HG02763 (cell line): Measurements from ENCODE around the gene SLC46A2.

ENCODE experiments used
- ATAC-seq: cut with Tn5 transposase; IDR thresholded peaks from one replicate; pipeline ENCODE4 v1.9.1; 2021; ENCODE audit warnings: mild to moderate bottlenecking, moderate library complexity; ENCODE audit not compliant: unreplicated experiment

SLC46A2 gene

GRCh38 chr9:112886351-112886750 is 4.3 kb downstream of the SLC46A2 start:
- no peak for ATAC-seq

GRCh38 chr9:112885324-112885723 is 5.4 kb downstream of the SLC46A2 start:
- no peak for ATAC-seq

GRCh38 chr9:112884721-112885120 is 6.0 kb downstream of the SLC46A2 start:
- no peak for ATAC-seq

- ATAC-seq, result no peak
Measured at GRCh38 chr9:112884101-112884500, 6.6 kb downstream of the SLC46A2 start.

GRCh38 chr9:112881331-112881730 is 9.3 kb downstream of the SLC46A2 start:
- no peak for ATAC-seq

- ATAC-seq, result no peak
Measured at GRCh38 chr9:112880650-112881049, 10.0 kb downstream of the SLC46A2 start.

- no peak for ATAC-seq
Measured at GRCh38 chr9:112878752-112879151, 11.9 kb downstream of the SLC46A2 start.

GRCh38 chr9:112873773-112874405 is 16.8 kb downstream of the SLC46A2 start:
- no peak for ATAC-seq

- no peak for ATAC-seq
Measured at GRCh38 chr9:112872019-112872418, 18.7 kb downstream of the SLC46A2 start.

GRCh38 chr9:112870556-112870955 is 20.1 kb downstream of the SLC46A2 start:
- ATAC-seq, result no peak

GRCh38 chr9:112869917-112870316 is 20.8 kb downstream of the SLC46A2 start:
- no peak for ATAC-seq

GRCh38 chr9:112869041-112869529 is 21.6 kb downstream of the SLC46A2 start:
- no peak for ATAC-seq

- no peak for ATAC-seq
Measured at GRCh38 chr9:112868461-112868860, 22.2 kb downstream of the SLC46A2 start.

GRCh38 chr9:112867275-112867991 is 23.2 kb downstream of the SLC46A2 start:
- no peak for ATAC-seq

GRCh38 chr9:112866662-112867274 is 23.9 kb downstream of the SLC46A2 start:
- ATAC-seq, result no peak

- no peak for ATAC-seq
Measured at GRCh38 chr9:112864982-112865381, 25.7 kb downstream of the SLC46A2 start.

- ATAC-seq, result no peak
Measured at GRCh38 chr9:112864403-112864802, 26.3 kb downstream of the SLC46A2 start.

- ATAC-seq, result no peak
Measured at GRCh38 chr9:112863746-112864145, 26.9 kb downstream of the SLC46A2 start.

- ATAC-seq, result no peak
Measured at GRCh38 chr9:112863214-112863613, 27.5 kb downstream of the SLC46A2 start.

GRCh38 chr9:112861638-112862555 is 28.8 kb downstream of the SLC46A2 start:
- no peak for ATAC-seq

- no peak for ATAC-seq
Measured at GRCh38 chr9:112861155-112861554, 29.5 kb downstream of the SLC46A2 start.
